GM06990 (cell line): ENCODE measurements around the gene LZTS3.
"Not testable (repeated sequence)": the region's sequence is repeated elsewhere in the genome, so short reads cannot be mapped to it uniquely, and the experiment has no call there.

ENCODE experiments used
- DNase-seq: peaks from one replicate; pipeline ENCODE4 v3.0.0-alpha.2; 2011; ENCODE audit not compliant: insufficient read length; ENCODE audit errors: extremely low read depth
- H3K27me3 ChIP-seq: replicated peaks from 2 replicates; pipeline ENCODE4 v1.6.0; 2011; ENCODE audit warnings: low read length; ENCODE audit not compliant: control insufficient read depth, insufficient read depth
- H3K36me3 ChIP-seq: 2 replicates; pipeline ENCODE4 v1.5.1; 2011; ENCODE audit warnings: low read length; ENCODE audit not compliant: control insufficient read depth, insufficient read depth
- H3K4me3 ChIP-seq: replicated peaks from 2 replicates; pipeline ENCODE4 v1.5.1; 2011; ENCODE audit warnings: low read depth, mild to moderate bottlenecking, control low read depth, low read length
- CTCF ChIP-seq: IDR thresholded peaks from 2 replicates; pipeline ENCODE4 v1.5.1; 2011; ENCODE audit warnings: low read length, control low read depth, mild to moderate bottlenecking, inconsistent platforms; ENCODE audit not compliant: insufficient read depth, poor library complexity, severe bottlenecking

LZTS3 gene

GRCh38 chr20:3193806-3194616 lies 20.7 kb upstream of the LZTS3 start:
- Histone ChIP-seq H3K27me3 (no peaks in the 10 kb centered on the region), H3K36me3 (peaks cover 50% of the 10 kb centered on the region), H3K4me3 (no peak overlapping the region)
- no peak for DNase-seq
- TF ChIP-seq CTCF: no peak

GRCh38 chr20:3192226-3193015 lies 19.1 kb upstream of the LZTS3 start:
- Histone ChIP-seq H3K4me3 (no peak overlapping the region), H3K27me3 (no peaks in the 10 kb centered on the region), H3K36me3 (peaks cover 50% of the 10 kb centered on the region)
- DNase-seq: no peak
- TF ChIP-seq CTCF: no peak

- no peak for DNase-seq
- Histone ChIP-seq H3K4me3 (no peak overlapping the region), H3K27me3 (no peaks in the 10 kb centered on the region), H3K36me3 (peaks cover 48% of the 10 kb centered on the region)
- TF ChIP-seq CTCF: no peak
Observed at GRCh38 chr20:3190681-3191111, 17.3 kb upstream of the LZTS3 start.

GRCh38 chr20:3189561-3190131 lies 16.3 kb upstream of the LZTS3 start:
- H3K27me3 ChIP-seq: no peaks in the 10 kb centered on the region
- no peak overlapping the region for H3K4me3 ChIP-seq
- H3K36me3 ChIP-seq: peaks cover 38% of the 10 kb centered on the region
- no peak for TF ChIP-seq CTCF
- DNase-seq: no peak

- TF ChIP-seq CTCF: no peak
- no peak for DNase-seq
- H3K36me3 ChIP-seq: peaks cover 32% of the 10 kb centered on the region
Observed at GRCh38 chr20:3188823-3189413, 15.6 kb upstream of the LZTS3 start.

GRCh38 chr20:3187861-3188260 lies 14.5 kb upstream of the LZTS3 start:
- DNase-seq, H3K27me3 ChIP-seq, H3K4me3 ChIP-seq: not testable (repeated sequence)
- peaks cover 26% of the 10 kb centered on the region for H3K36me3 ChIP-seq

More at GRCh38 chr20:3188823-3189413, 15.6 kb upstream of the LZTS3 start:
- Histone ChIP-seq H3K27me3 (no peaks in the 10 kb centered on the region), H3K4me3 (no peak overlapping the region)
